CD4-positive, alpha-beta T cell treated with Interleukin-17A for 4 hours (primary cell): ENCODE measurements around the gene KISS1R.
"Not testable (repeated sequence)": the region's sequence is repeated elsewhere in the genome, so short reads cannot be mapped to it uniquely, and the experiment has no call there.

Source experiments
- DNase-seq: peaks from one replicate; pipeline ENCODE4 v3.0.0-alpha.2; 2020; ENCODE audit warnings: mixed read lengths

KISS1R gene

GRCh38 chr19:955803-956765, 39.0 kb downstream of the KISS1R start:
- no peak for DNase-seq

GRCh38 chr19:956766-957440, 39.8 kb downstream of the KISS1R start:
- DNase-seq, result no peak

- not testable (repeated sequence) for DNase-seq
These were observed 40.4 kb downstream of the KISS1R start for GRCh38 chr19:957578-957977.

- peak; percentile 46 for DNase-seq
These were observed 42.1 kb downstream of the KISS1R start for GRCh38 chr19:958967-959855.

GRCh38 chr19:960020-960419, 42.9 kb downstream of the KISS1R start:
- no peak for DNase-seq

GRCh38 chr19:960601-960938, 43.4 kb downstream of the KISS1R start:
- DNase-seq, result no peak

GRCh38 chr19:961866-962620, 44.9 kb downstream of the KISS1R start:
- DNase-seq, result no peak

- DNase-seq, result no peak
These were observed 45.7 kb downstream of the KISS1R start for GRCh38 chr19:962683-963400.

GRCh38 chr19:963486-963951, 46.4 kb downstream of the KISS1R start:
- DNase-seq, result no peak

GRCh38 chr19:964116-964520, 47.0 kb downstream of the KISS1R start:
- no peak for DNase-seq

GRCh38 chr19:964761-965694, 47.9 kb downstream of the KISS1R start:
- DNase-seq, result no peak

GRCh38 chr19:966485-967088, 49.5 kb downstream of the KISS1R start:
- no peak for DNase-seq
